HG03108 (cell line): ENCODE measurements around the gene IGSF21.

Experiments used
- ATAC-seq: cut with Tn5 transposase; IDR thresholded peaks from one replicate; pipeline ENCODE4 v1.9.1; 2021; ENCODE audit warnings: moderate library complexity; ENCODE audit not compliant: unreplicated experiment

Gene IGSF21

GRCh38 chr1:18390953-18391352 is 283.4 kb downstream of the IGSF21 start:
- no peak for ATAC-seq

- no peak for ATAC-seq
These were observed 287.1 kb downstream of the IGSF21 start for GRCh38 chr1:18394563-18395156.

GRCh38 chr1:18396247-18396980 is 288.8 kb downstream of the IGSF21 start:
- ATAC-seq, result no peak

GRCh38 chr1:18397641-18398040 is 290.0 kb downstream of the IGSF21 start:
- ATAC-seq, result no peak

GRCh38 chr1:18398791-18399530 is 291.4 kb downstream of the IGSF21 start:
- ATAC-seq, result no peak

GRCh38 chr1:18400347-18401102 is 292.9 kb downstream of the IGSF21 start:
- no peak for ATAC-seq

GRCh38 chr1:18401921-18402320 is 294.3 kb downstream of the IGSF21 start:
- no peak for ATAC-seq

- no peak for ATAC-seq
These were observed 296.9 kb downstream of the IGSF21 start for GRCh38 chr1:18404460-18404859.

GRCh38 chr1:18407166-18408045 is 299.8 kb downstream of the IGSF21 start:
- ATAC-seq, result no peak

- ATAC-seq, result no peak
These were observed 301.2 kb downstream of the IGSF21 start for GRCh38 chr1:18408656-18409370.

- no peak for ATAC-seq
These were observed 302.1 kb downstream of the IGSF21 start for GRCh38 chr1:18409609-18410237.

- ATAC-seq, result no peak
These were observed 302.8 kb downstream of the IGSF21 start for GRCh38 chr1:18410407-18410806.

- ATAC-seq, result no peak
These were observed 303.7 kb downstream of the IGSF21 start for GRCh38 chr1:18411321-18411720.

GRCh38 chr1:18411820-18412641 is 304.4 kb downstream of the IGSF21 start:
- ATAC-seq, result no peak

GRCh38 chr1:18412882-18413353 is 305.3 kb downstream of the IGSF21 start:
- no peak for ATAC-seq

- ATAC-seq, result no peak
These were observed 306.1 kb downstream of the IGSF21 start for GRCh38 chr1:18413541-18414305.

- no peak for ATAC-seq
These were observed 306.7 kb downstream of the IGSF21 start for GRCh38 chr1:18414321-18414720.
